Caco-2 (cell line): ENCODE measurements around the gene FBXO8. TPM values are rescaled to one million over a fixed set of nuclear protein-coding genes. Genes with fewer than 3 reads are reported as not detected.

ENCODE experiments used
- BruUV-seq: library from RNA; stranded (reverse); fragments of 400-500 nt; replicated peaks from 2 replicates; lab custom pipeline; 2021; lab: Mats Ljungman, UMichigan
- CTCF ChIA-PET: fragments of 300-600 bp; sonication (Branson Sonifier 250); formaldehyde crosslinking; loops from one replicate; lab custom pipeline; 2022; ENCODE audit warnings: antibody characterized with exemption; lab: Charles Lee
- POLR2A ChIA-PET: fragments of 300-600 bp; sonication (Branson Sonifier 250); formaldehyde crosslinking; loops from one replicate; lab custom pipeline; 2022; ENCODE audit warnings: antibody characterized with exemption; lab: Charles Lee
- DNase-seq, 2 experiments: peaks; one replicate each; pipeline versions ENCODE4 v3.0.0 to v3.0.0-alpha.2; 2020 to 2022
- H3K27me3 ChIP-seq: replicated peaks from 2 replicates; pipeline ENCODE4 v1.6.0; 2011; ENCODE audit warnings: low read length; ENCODE audit not compliant: control insufficient read depth, insufficient read depth
- H3K36me3 ChIP-seq: 2 replicates; pipeline ENCODE4 v1.5.1; 2011; ENCODE audit warnings: low read length; ENCODE audit not compliant: control insufficient read depth, insufficient read depth
- H3K4me1 ChIP-seq: fragments of 250-450 bp; sonication (Bioruptor Pico); 2 replicates; pipeline ENCODE4 v1.5.1; 2020; ENCODE audit warnings: mild to moderate bottlenecking
- H3K4me3 ChIP-seq: 2 replicates; pipeline ENCODE4 v1.5.1; 2011; ENCODE audit warnings: low read depth, mild to moderate bottlenecking, control low read depth, low read length
- H3K9me3 ChIP-seq: fragments of 250-450 bp; sonication (Bioruptor Pico); 2 replicates; pipeline ENCODE4 v1.5.1; 2020; ENCODE audit warnings: mild to moderate bottlenecking, moderate library complexity
- H3K27ac Mint-ChIP-seq: one replicate; pipeline ENCODE4 v1.8.0; 2022; ENCODE audit warnings: mixed read lengths; ENCODE audit not compliant: unreplicated experiment
- H3K27me3 Mint-ChIP-seq: one replicate; pipeline ENCODE4 v1.8.0; 2022; ENCODE audit warnings: mixed read lengths; ENCODE audit not compliant: insufficient read depth, unreplicated experiment
- H3K36me3 Mint-ChIP-seq: one replicate; pipeline ENCODE4 v1.8.0; 2022; ENCODE audit warnings: mild to moderate bottlenecking, mixed read lengths; ENCODE audit not compliant: insufficient read depth, unreplicated experiment
- H3K4me1 Mint-ChIP-seq: one replicate; pipeline ENCODE4 v1.8.0; 2022; ENCODE audit warnings: low read depth, mixed read lengths; ENCODE audit not compliant: unreplicated experiment
- H3K4me3 Mint-ChIP-seq: one replicate; pipeline ENCODE4 v1.8.0; 2022; ENCODE audit warnings: mild to moderate bottlenecking, moderate library complexity, mixed read lengths; ENCODE audit not compliant: unreplicated experiment
- H3K9me3 Mint-ChIP-seq: one replicate; pipeline ENCODE4 v1.8.0; 2022; ENCODE audit warnings: mixed read lengths; ENCODE audit not compliant: unreplicated experiment
- intact Hi-C: fragments of 100-400 bp; cut with micrococcal nuclease; formaldehyde crosslinking; loops from one replicate; pipeline ENCODE4 v1.10.0; 2022; ENCODE audit not compliant: unreplicated experiment
- total RNA-seq: library from RNA; stranded (reverse); gene quantifications from 2 replicates; pipeline ENCODE4 v1.2.3, GENCODE V29; 2022
- TF ChIP-seq, protein P1 (sequence below), 2 experiments: fragments of 200-600 bp in 1 of 2; IDR thresholded peaks; 1 replicate in 1 of 2; 2 replicates in 1 of 2; pipeline versions ENCODE4 v1.5.1 to v1.8.0; 2011 to 2022; ENCODE audit warnings: antibody characterized with exemption in 1 of 2, control low read depth in 1 of 2, inconsistent platforms in 1 of 2, low read depth in 1 of 2, low read length in 1 of 2, mild to moderate bottlenecking in 1 of 2, moderate library complexity in 1 of 2; ENCODE audit not compliant: insufficient read depth in 1 of 2, severe bottlenecking in 1 of 2, unreplicated experiment in 1 of 2

Gene FBXO8
- total RNA-seq, 1 experiment from 2014 or later = 15.0 TPM

DNA sequence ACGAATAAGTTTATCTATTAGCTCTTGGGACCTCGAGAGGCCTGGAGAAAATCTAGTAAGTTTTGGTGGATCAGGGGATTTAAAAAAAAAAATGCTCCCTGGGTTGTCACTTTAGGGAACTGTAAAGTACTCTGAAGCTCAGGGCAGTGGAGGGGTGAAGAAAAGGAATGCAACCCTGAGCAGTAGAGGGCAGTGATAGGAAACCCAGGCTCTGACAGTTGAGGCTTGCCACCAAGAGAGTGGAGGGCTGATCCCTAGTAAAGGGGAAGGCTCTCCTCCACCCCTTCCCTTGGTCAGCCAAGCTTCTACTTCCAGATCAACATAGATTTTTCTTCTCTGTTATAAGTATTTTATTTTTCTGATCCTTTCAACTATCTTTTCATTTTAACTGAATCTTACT, 73.1 kb downstream of the FBXO8 start:
- no TSS peak for BruUV-seq
- Mint-ChIP-seq H3K27me3 (no peaks in the 10 kb centered on the region), H3K9me3 (no peaks in the 10 kb centered on the region), H3K4me3 (no peak overlapping the region), H3K4me1 (no peaks in the 10 kb centered on the region), H3K36me3 (peaks cover 6% of the 10 kb centered on the region), H3K27ac (no peak overlapping the region)
- intact Hi-C loops = no loop called here
- Histone ChIP-seq H3K9me3 (no peaks in the 10 kb centered on the region), H3K4me3 (no peak overlapping the region), H3K4me1 (no peaks in the 10 kb centered on the region), H3K36me3 (no peaks in the 10 kb centered on the region), H3K27me3 (no peaks in the 10 kb centered on the region)
- no peak for DNase-seq
- CTCF ChIA-PET = interaction anchor here (0.6 kb wide), 1 partner anchor 853 kb away, joined by 3 read pairs; no protein-coding TSS in a partner anchor
- POLR2A ChIA-PET = no interaction called here
- TF ChIP-seq, protein P1, sequence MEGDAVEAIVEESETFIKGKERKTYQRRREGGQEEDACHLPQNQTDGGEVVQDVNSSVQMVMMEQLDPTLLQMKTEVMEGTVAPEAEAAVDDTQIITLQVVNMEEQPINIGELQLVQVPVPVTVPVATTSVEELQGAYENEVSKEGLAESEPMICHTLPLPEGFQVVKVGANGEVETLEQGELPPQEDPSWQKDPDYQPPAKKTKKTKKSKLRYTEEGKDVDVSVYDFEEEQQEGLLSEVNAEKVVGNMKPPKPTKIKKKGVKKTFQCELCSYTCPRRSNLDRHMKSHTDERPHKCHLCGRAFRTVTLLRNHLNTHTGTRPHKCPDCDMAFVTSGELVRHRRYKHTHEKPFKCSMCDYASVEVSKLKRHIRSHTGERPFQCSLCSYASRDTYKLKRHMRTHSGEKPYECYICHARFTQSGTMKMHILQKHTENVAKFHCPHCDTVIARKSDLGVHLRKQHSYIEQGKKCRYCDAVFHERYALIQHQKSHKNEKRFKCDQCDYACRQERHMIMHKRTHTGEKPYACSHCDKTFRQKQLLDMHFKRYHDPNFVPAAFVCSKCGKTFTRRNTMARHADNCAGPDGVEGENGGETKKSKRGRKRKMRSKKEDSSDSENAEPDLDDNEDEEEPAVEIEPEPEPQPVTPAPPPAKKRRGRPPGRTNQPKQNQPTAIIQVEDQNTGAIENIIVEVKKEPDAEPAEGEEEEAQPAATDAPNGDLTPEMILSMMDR (IDR thresholded peaks at IDR 0.05; ENCODE audit: insufficient read depth in 1 of 2, low read depth in 1 of 2, low read length in 1 of 2, severe bottlenecking in 1 of 2, unreplicated experiment in 1 of 2) = no peak

DNA sequence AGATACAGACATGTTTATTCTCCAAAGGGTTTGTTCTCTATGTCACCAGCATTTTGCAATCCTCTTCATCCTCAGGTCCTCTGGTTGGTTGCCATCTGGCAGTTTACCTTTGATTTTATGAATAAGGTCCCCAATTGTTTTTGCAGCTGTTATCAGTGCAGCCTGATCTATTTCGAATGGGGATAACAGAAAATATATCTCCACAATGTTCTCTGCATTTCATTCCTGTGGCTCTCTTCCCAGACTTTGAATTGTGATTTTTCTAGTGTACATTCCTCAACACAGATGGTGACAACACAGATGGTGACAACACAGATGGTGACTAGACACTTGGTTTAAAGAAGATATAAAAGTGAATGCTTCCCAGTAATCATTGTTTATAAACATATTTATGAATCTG, 74.1 kb downstream of the FBXO8 start:
- CTCF ChIA-PET = no interaction called here
- Mint-ChIP-seq H3K36me3 (peaks cover 6% of the 10 kb centered on the region), H3K9me3 (no peaks in the 10 kb centered on the region), H3K27ac (no peak overlapping the region), H3K27me3 (no peaks in the 10 kb centered on the region), H3K4me1 (no peaks in the 10 kb centered on the region), H3K4me3 (no peak overlapping the region)
- POLR2A ChIA-PET = no interaction called here
- TF ChIP-seq, protein P1 (IDR thresholded peaks at IDR 0.05; ENCODE audit: insufficient read depth in 1 of 2, low read depth in 1 of 2, low read length in 1 of 2, severe bottlenecking in 1 of 2, unreplicated experiment in 1 of 2) = no peak
- H3K4me3 ChIP-seq = no peak overlapping the region
- no TSS peak for BruUV-seq
- H3K4me1 ChIP-seq = no peaks in the 10 kb centered on the region
- no peaks in the 10 kb centered on the region for H3K27me3 ChIP-seq
- intact Hi-C loops = no loop called here
- H3K36me3 ChIP-seq = no peaks in the 10 kb centered on the region
- DNase-seq = no peak
- no peaks in the 10 kb centered on the region for H3K9me3 ChIP-seq

DNA sequence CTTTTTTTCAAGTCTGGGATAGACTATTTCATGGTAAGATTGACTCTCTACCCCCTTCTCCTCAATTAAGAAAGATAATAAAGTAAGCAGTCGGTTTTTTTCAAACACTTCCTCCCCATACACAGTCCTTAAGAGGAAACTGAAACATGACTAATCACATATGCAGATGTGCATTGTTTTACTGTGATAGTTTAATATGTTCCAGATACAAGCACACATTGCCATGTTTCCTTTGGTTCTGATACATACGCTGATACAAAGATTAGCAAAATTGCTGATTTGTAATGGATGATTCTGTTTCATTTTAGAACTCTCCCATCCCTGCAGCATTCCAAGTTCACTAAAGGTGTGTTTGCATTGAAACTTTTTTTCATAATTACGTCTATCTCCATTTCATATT, 76.1 kb downstream of the FBXO8 start:
- H3K4me1 Mint-ChIP-seq = no peaks in the 10 kb centered on the region
- H3K9me3 ChIP-seq = no peaks in the 10 kb centered on the region
- no peak for DNase-seq
- no peak overlapping the region for H3K27ac Mint-ChIP-seq
- TF ChIP-seq, protein P1 (IDR thresholded peaks at IDR 0.05; ENCODE audit: insufficient read depth in 1 of 2, low read depth in 1 of 2, low read length in 1 of 2, severe bottlenecking in 1 of 2, unreplicated experiment in 1 of 2) = no peak
- H3K4me3 Mint-ChIP-seq = no peak overlapping the region
- H3K27me3 Mint-ChIP-seq = no peaks in the 10 kb centered on the region
- ChIA-PET POLR2A (no interaction called here), CTCF (no interaction called here)
- no peaks in the 10 kb centered on the region for H3K4me1 ChIP-seq
- intact Hi-C loops = no loop called here
- H3K36me3 Mint-ChIP-seq = peaks cover 6% of the 10 kb centered on the region
- H3K36me3 ChIP-seq = no peaks in the 10 kb centered on the region
- no peak overlapping the region for H3K4me3 ChIP-seq
- H3K9me3 Mint-ChIP-seq = no peaks in the 10 kb centered on the region
- no TSS peak for BruUV-seq
- no peaks in the 10 kb centered on the region for H3K27me3 ChIP-seq
